ENCODE data around the gene ALPL.
"Not testable (repeated sequence)": the region's sequence is repeated elsewhere in the genome, so short reads cannot be mapped to it uniquely, and the experiment has no call there.

The ALPL gene

DNA sequence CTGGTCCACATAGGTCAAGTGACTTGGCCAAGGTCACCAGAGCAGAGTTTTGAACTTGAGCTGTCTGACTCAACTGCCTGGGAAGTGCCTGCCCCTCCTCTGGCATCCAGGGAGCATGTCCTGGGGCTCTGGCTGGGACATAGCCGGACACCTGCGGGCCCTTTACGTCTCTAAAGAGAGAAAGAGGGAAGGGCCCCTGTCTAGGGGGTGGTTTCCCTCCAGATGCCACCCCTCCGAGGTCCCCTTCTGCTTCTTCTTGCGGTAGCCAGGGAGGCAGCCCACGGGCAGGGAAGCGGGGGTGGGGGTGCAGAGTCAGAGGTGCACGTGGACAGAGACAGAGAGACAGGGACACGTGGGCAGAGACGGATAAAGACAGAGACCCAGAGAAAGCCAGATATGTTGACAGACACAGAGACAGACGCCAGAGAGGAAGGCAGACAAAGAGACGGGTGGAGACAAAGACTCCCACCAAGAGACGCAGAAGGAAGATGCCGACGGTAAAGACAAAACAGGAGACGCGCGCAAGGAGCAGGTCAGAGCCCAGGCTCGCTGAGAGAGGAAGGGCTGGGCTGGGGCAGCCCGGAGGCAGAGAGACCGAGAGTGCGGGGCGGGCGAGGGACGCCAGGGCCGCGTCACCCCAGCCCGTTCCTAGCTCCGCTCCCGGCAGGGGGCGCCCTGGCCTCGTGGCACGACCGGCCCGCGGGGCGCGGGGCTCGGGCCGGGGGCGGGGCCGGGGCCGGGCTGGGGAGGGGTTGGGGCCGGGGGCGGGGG, 458 bp upstream of the ALPL start:
- DNase-seq, result peak; percentile 86

- no peak for DNase-seq
These were observed 880 bp downstream of the ALPL start for GRCh38 chr1:21510113-21510493.

DNA sequence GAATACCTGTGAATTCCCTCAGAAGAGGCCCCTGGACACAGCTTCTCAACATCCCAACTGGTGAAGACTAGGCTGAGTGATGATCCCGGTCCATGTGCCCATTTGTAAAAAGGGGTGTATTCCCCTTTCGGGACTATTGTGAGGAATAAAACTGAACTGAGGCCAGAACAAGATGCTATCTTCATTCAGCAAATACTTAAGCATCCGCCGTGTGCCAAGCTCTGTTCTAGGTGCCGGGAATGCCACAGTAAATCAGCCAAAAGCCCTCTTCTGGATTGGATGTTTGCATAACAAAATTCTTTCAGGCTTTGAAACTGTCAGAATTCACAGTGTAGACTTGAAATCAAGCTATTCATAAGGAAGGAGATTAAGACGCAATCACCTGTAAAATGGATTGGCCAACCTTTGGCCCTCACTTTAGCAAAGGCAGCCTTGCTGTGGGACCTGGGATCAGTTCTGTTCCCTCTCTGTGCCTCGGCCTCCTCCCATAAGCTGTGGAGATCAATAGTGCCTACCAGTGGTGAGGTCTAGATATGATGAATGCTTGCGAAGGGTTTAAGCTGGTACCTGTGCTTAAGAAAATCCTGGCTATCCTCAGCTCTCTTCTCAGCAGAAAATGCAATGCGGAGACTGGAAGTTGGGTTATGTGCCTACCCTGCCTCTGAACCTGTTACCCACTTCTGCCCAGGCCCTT, 1.8 kb downstream of the ALPL start:
- DNase-seq, result peak; percentile 30

DNA sequence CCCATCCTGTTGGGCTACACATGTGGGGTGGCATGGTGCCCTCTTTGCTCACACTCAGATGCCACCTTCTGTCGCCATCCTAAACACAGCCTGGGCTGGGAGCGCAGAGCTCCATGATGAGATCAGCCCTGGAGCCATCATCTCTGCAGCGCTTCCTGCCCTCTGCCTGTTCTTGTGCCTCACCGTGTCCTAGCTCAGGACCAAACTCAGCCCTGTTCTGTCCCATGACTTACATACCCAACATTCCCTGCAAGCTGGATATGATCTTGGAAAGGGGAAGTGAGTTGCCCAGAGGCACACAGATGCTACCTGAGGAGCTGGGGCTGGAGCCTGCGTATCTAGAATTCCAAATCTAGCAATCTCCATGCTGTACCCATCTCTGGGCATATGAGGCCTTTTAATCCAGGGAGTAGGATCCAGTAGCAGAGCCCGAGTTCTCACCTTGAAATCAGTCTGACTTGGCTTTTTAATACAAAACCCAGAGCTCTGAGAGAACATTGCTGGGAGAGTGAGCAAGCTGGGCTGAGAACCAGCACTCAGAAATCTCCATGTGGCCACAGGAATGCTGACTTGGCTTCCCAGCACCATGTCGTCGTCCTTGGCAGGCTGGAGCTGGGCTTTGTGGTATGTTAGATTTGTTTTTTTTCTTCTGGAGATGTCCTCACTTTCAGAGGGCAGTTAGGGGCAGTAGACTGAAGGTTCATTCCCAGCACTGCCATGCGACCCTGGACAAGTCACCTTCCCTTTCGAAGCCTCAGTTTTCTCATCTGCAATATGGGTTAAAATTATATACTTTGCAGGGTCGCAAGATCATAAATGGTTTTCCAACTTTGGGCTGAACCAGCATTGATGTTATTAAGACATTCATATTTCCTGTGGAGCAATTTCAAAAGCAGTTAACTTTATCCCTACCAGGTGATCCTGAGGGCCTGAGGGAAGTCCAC, 2.6 kb downstream of the ALPL start:
- no peak for DNase-seq

- peak; percentile 36 for DNase-seq
These were observed 5.0 kb downstream of the ALPL start for GRCh38 chr1:21514245-21514644.

GRCh38 chr1:21517161-21517589, 8.0 kb downstream of the ALPL start:
- DNase-seq, result no peak

DNA sequence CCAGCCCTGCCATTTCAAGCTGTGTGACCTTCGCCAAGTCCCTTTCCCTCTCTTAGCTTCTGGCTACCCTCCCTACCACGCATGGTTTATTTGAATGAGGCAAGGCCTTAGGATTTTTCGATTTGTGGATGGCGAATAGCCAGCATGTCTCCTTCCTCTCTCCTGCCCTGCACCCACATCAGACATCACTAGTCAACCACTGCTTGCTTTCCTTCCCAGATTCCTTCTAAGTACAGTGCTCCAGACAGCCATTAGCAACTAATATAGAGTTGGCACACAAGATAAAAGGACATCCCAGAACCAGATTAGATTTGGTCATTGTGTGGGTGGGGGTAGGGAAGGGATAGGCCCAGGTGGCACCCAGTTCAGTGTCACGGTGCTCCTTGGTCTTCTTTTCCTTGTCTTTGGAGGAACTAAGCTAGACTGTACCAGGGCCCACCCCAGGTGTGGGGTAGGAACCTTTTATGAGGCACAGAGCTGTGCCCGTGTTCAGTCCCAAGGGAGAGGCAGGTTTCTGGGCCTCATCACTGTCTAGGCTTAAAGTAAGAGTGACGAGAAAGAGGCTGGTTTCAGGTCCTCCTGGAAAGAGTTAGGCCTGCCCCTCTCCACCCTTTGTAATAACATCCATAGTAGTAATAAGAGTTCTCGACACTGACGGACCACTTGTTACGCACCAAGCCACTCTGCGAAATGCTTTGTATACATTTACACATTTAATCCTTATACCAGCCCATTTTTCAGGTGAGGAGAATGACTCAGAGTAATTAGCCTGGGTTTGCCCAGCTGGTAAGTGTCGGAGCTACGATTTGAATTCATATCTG, 8.6 kb downstream of the ALPL start:
- DNase-seq, result no peak

DNA sequence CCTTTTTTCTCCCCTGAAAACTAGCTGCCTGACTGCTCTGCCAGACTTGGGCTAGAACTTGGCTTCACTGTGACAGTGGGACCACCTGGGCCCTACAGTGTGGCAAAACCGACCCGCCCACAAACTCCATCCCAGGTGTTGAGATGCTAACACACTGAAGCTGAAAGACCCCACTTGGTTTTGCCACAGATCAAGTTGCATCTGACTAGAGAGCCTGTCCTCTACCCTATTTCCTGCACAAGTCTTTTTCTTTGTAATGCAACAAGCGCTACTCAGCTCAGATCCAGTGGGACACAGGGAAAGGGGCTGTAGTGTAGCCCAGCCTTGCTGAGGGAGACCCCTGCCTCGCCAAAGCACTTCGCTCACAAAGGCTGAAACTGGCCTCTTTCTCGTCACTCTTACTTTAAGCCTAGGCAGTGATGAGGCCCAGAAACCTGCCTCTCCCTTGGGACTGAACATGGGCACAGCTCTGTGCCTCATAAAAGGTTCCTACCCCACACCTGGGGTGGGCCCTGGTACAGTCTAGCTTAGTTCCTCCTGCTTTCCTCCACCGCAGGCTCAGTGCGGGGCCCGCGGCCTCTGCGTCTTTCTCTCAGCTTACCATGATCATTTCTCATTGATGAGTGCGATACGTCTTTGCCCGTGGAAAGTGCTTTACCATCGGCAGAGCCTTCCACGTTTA, 9.7 kb downstream of the ALPL start:
- no peak for DNase-seq

DNA sequence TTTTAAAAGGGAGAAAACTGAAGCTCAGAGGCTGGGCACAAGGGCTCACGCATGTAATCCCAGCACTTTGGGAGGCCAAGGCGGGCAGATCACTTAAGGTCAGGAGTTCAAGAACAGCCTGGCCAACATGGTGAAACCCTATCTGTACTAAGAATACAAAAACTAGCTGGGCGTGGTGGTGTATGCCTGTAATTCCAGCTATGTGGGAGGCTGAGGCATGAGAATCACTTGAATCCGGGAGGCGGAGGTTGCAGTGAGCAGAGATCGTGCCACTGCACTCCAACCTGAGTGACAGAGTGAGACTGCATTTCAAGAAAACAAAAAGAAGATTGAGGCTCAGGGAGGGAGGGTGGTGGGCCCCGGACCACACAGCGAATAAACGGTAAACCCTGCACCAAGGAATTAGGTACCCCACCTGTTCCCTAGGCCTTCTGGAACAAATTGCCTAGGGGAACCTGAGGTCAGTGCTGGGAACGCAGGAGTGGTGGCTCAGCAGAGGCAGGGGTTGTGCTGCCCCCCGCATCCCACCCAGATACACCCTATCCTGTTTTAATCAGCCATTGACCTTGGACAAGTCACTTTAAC, 10.4 kb downstream of the ALPL start:
- DNase-seq, result not testable (repeated sequence)

DNA sequence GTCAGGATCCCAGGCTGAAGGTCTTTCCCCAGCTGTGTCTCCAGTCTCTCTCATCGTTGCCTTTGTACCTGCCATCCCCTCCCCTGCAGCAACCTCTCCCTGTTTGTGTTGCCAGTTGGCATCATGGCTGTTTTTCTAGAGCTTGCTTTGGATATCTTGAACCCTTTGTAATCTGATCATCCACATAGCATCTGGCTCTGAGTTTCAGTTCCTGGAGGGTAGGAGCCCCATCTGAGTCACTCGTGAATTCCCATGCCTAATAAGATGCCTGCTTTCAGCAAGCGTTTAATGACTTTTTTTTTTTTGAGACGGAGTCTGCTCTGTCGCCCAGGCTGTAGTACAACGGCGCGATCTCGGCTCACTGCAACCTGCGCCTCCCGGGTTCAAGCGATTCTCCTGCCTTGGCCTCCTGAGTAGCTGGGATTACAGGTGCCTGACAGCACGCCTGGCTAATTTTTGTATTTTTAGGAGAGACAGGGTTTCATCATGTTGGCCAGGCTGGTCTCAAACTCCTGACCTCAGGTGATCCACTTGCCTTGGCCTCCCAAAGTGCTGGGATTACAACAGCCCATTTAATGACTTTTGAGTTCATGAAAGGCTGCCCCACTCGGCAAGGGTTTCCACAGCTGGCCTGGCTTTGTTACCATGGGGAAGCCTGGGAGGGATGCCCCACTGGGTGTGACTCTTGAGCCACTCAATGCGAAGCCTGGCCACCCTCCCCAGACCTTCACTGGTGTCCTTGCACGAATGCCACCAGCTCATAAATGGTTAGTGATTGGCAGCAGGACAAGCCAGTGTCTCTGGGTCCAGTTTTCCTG, 11.9 kb downstream of the ALPL start:
- DNase-seq, result peak; percentile 57

DNA sequence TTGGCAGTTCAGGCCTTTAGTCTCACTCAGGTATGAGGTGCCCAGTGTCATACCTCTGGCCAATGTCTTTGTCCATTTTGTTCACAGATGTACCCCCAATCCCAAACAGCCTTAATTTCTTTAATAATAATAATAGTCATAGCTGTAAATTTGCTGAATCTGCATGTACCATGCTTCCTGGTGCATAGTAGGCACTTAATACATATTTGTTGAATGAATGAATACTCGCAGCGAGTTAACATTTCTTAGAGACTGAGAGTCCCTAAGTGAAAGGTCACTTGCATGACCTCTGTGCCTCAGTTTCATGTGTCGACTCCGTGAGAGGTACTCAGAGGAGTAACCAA, 12.5 kb downstream of the ALPL start:
- DNase-seq, result no peak

DNA sequence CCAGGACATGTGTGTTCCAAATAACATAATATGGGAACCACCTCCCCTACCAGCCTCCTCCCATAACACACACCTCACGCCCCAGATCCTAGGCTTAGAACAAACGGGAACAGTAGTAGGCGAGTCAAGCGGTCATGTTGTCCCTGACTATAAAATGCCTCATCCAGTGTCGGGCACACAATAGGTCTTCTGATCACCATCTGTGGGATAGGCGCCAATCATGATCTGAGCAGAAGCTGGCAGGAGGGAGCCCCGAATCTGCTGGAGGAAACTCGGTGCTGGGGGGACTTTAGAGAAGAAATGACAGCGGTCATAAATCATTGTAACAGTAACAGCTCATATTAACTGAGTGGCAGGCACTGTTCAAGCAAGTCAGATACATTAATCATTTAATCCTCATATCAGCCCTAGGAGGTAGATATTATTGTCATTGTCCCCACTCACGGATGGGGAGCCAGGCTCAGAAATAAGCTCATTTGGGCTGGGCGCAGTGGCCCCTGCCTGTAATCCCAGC, 13.4 kb downstream of the ALPL start:
- DNase-seq, result no peak

DNA sequence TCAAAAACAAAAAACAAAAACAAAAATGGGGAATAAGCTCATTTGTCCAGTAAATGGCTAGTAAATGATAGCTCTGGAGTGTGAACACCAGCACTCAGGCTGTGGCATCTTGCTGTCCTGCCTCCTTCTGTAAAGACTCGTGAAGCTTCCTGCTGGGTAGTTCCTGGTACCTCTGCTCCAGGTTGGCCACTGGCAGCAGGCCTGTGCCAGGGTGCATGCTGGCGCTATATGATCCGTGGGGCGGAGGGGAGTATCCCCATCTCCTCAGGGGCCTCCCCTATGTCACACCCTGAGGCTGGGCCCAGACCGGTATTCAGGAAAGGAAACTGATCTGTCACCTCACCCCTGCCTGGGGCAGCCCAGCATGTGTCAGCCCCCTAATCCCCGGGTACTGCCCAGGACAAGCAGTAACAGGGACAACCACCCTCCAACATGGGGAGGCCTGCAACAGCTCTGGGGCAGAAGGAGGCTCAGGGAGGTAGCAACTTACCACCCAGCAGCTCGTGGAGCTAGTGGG, 14.1 kb downstream of the ALPL start:
- DNase-seq, result no peak

DNA sequence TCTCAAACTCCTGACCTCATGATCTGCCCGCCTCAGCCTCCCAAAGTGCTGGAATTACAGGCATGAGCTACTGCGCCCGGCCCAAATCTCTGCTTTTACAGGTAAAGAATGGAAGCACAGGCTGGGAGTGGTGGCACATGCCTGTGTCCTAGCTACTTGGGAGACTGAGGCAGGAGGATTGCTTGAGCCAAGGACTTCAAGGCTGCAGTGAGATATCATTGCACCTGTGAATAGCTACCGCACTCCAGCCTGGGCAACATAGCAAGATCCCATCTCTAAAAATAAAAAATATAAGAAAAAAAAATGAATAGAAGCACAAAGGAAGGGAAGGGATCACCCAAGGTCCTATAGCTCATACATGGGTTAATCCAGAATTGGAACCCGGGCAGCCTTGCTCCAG, 15.0 kb downstream of the ALPL start:
- no peak for DNase-seq

DNA sequence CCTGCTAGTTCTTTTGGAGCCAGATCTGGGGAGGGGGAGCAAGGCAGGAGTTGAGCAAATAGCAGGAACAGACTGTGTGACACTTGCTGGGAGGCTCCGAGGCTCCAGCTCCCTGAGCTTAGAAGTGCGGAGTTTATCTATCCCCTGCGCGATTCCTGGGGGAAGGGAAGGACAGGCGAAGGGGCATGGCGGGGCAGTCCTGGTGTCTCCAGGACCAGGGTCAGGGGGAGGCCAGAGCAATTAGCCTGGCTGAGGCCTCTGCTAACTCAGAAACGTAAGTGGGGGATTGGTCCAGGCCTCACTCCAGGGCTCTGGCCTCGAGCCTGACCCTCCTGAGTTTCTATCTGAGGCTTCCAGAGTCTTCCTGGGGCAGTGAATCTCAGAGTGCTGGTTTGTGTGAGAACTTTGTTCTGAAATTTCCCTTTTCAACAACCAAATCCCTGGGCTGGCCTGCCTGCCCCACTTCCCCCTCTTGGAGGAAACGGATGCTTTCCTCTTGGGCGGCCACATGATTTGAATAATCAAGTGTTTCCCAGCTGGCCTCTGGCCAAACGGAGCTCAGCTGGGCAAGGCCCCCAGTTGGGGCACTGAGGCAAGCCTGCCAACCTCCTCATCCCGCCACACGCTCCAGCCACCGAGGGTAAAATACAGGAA, 15.6 kb downstream of the ALPL start:
- no peak for DNase-seq

GRCh38 chr1:21525340-21525717, 16.1 kb downstream of the ALPL start:
- DNase-seq, result no peak

GRCh38 chr1:21526441-21526840, 17.2 kb downstream of the ALPL start:
- no peak for DNase-seq

- DNase-seq, result no peak
These were observed 21.3 kb downstream of the ALPL start for GRCh38 chr1:21530368-21531016.

GRCh38 chr1:21531241-21531640, 22.0 kb downstream of the ALPL start:
- no peak for DNase-seq
